NCI-H2081 treated with DMSO at 0.1 percent for 48 hours (cell line): ENCODE data around the gene CALHM4.
"Not testable (repeated sequence)": the region's sequence is repeated elsewhere in the genome, so short reads cannot be mapped to it uniquely, and the experiment has no call there.

Experiments
- DNase-seq: peaks from one replicate; lab custom pipeline; 2025; lab: John Stamatoyannopoulos, UW

CALHM4 gene

GRCh38 chr6:116577486-116577885 is 23.9 kb downstream of the CALHM4 start:
- no peak for DNase-seq

- no peak for DNase-seq
Measured at GRCh38 chr6:116578335-116578734, 24.8 kb downstream of the CALHM4 start.

- DNase-seq, result no peak
Measured at GRCh38 chr6:116579143-116579542, 25.6 kb downstream of the CALHM4 start.

- DNase-seq, result no peak
Measured at GRCh38 chr6:116580198-116580597, 26.6 kb downstream of the CALHM4 start.

- no peak for DNase-seq
Measured at GRCh38 chr6:116586276-116586675, 32.7 kb downstream of the CALHM4 start.

- DNase-seq, result no peak
Measured at GRCh38 chr6:116586738-116587137, 33.2 kb downstream of the CALHM4 start.

GRCh38 chr6:116595247-116595646 is 41.7 kb downstream of the CALHM4 start:
- no peak for DNase-seq

- DNase-seq, result no peak
Measured at GRCh38 chr6:116596815-116597214, 43.3 kb downstream of the CALHM4 start.

- DNase-seq, result not testable (repeated sequence)
Measured at GRCh38 chr6:116603916-116604315, 50.4 kb downstream of the CALHM4 start.

- not testable (repeated sequence) for DNase-seq
Measured at GRCh38 chr6:116604868-116605267, 51.3 kb downstream of the CALHM4 start.

- no peak for DNase-seq
Measured at GRCh38 chr6:116605935-116606334, 52.4 kb downstream of the CALHM4 start.
